Tibial nerve (tissue), 4 donors: ENCODE data around the gene FRY. TPM values are rescaled to one million over a fixed set of nuclear protein-coding genes. Genes with fewer than 3 reads are reported as not detected.

Source experiments
- DNase-seq, 2 donors: peaks; one replicate each; pipeline ENCODE4 v3.0.0-alpha.2; 2019; ENCODE audit warnings: low spot score in 2 of 2
- H3K27ac ChIP-seq, 4 donors: fragments of 200-600 bp; sonication (generic) in 3 of 4; one replicate each; pipeline ENCODE4 v1.5.1; 2017 to 2019; ENCODE audit warnings: mild to moderate bottlenecking in 1 of 4
- H3K27me3 ChIP-seq, 2 donors: fragments of 200-600 bp; sonication (generic) in 1 of 2; one replicate each; pipeline versions ENCODE4 v1.5.1 to v1.6.0; 2017 to 2019
- H3K36me3 ChIP-seq, 3 donors: fragments of 200-600 bp; sonication (generic); one replicate each; pipeline ENCODE4 v1.5.1; 2018 to 2019
- H3K4me1 ChIP-seq, 4 donors: fragments of 200-600 bp; sonication (generic) in 3 of 4; one replicate each; pipeline ENCODE4 v1.5.1; 2017 to 2019
- H3K4me3 ChIP-seq, 4 donors: fragments of 200-600 bp; sonication (generic) in 3 of 4; one replicate each; pipeline ENCODE4 v1.5.1; 2017 to 2019; ENCODE audit warnings: mild to moderate bottlenecking in 1 of 4, moderate library complexity in 1 of 4
- H3K9me3 ChIP-seq, 4 donors: fragments of 200-600 bp; sonication (generic) in 3 of 4; one replicate each; pipeline ENCODE4 v1.5.1; 2017 to 2019
- CTCF ChIP-seq, 5 experiments: fragments of 200-600 bp in 3 of 5; fragments of 450-650 bp in 2 of 5; sonication (generic) in 3 of 5; IDR thresholded peaks; one replicate each; pipeline ENCODE4 v1.5.1; 2016 to 2019; ENCODE audit warnings: antibody characterized with exemption in 5 of 5, mild to moderate bottlenecking in 3 of 5, moderate library complexity in 2 of 5
- EP300 ChIP-seq, 2 donors: sonication (generic); formaldehyde crosslinking; IDR thresholded peaks; one replicate each; pipeline ENCODE4 v1.6.1; 2017; ENCODE audit warnings: antibody characterized with exemption in 2 of 2, mild to moderate bottlenecking in 1 of 2
- POLR2A ChIP-seq, 2 donors: fragments of 450-650 bp; IDR thresholded peaks; one replicate each; pipeline ENCODE4 v1.6.1; 2017; ENCODE audit warnings: antibody characterized with exemption in 2 of 2, mild to moderate bottlenecking in 2 of 2, moderate library complexity in 2 of 2
- WGBS, 2 donors: methylation state at CpG; one replicate each; pipeline ENCODE4 v1.1.5; 2018; 5-methylcytosine and 5-hydroxymethylcytosine counted together
- total RNA-seq, 4 donors: library from RNA; depleted of rRNA; stranded (reverse); fragments of >200 nt; gene quantifications; one replicate each; pipeline ENCODE4 v1.1.0, GENCODE V29; 2016

FRY gene
- total RNA-seq, 4 donors from 2014 or later, result 48.9 to 94.6 (median 75.8) TPM

GRCh38 chr13:32255724-32256109 is 224.1 kb downstream of the FRY start:
- peaks cover 0 to 2% (median 0%) of the 10 kb centered on the region in 3 donors for H3K36me3 ChIP-seq
- DNase-seq, result no peak
- H3K9me3 ChIP-seq, result no peaks in the 10 kb centered on the region
- H3K27ac ChIP-seq, result peak overlapping the region in 3 of 4 donors; percentile 63 to 71 (median 69)
- no peaks in the 10 kb centered on the region for H3K27me3 ChIP-seq
- peaks cover 0 to 5% (median 2%) of the 10 kb centered on the region in 4 donors for H3K4me1 ChIP-seq
- no peak for TF ChIP-seq POLR2A (IDR thresholded peaks at IDR 0.05)
- TF ChIP-seq EP300 (IDR thresholded peaks at IDR 0.05), result peak in 1 of 2 donors; percentile 33
- 51 to 60% methylated on average over 6 of the region's 6 CpGs for WGBS, 2 donors
- peak overlapping the region in 1 of 4 donors; percentile 33 for H3K4me3 ChIP-seq

GRCh38 chr13:32256243-32256642 is 224.7 kb downstream of the FRY start:
- H3K27ac ChIP-seq, result peak overlapping the region in 2 of 4 donors; percentile 69 to 71
- peaks cover 0 to 11% (median 4%) of the 10 kb centered on the region in 4 donors for H3K4me1 ChIP-seq
- no peak for DNase-seq
- WGBS, 2 donors, result 63 to 88% methylated on average over 4 of the region's 4 CpGs
- H3K36me3 ChIP-seq, result no peaks in the 10 kb centered on the region
- no peaks in the 10 kb centered on the region for H3K9me3 ChIP-seq
- TF ChIP-seq EP300 (IDR thresholded peaks at IDR 0.05) (no peak), CTCF (IDR thresholded peaks at IDR 0.05) (no peak), POLR2A (IDR thresholded peaks at IDR 0.05) (no peak)
- H3K4me3 ChIP-seq, result peak overlapping the region in 1 of 4 donors; percentile 33
- H3K27me3 ChIP-seq, result no peaks in the 10 kb centered on the region

- Histone ChIP-seq H3K9me3 (no peaks in the 10 kb centered on the region), H3K4me3 (no peak overlapping the region), H3K4me1 (peaks cover 0 to 25% (median 6%) of the 10 kb centered on the region in 4 donors), H3K36me3 (no peaks in the 10 kb centered on the region), H3K27me3 (no peaks in the 10 kb centered on the region), H3K27ac (no peak overlapping the region)
- TF ChIP-seq POLR2A (IDR thresholded peaks at IDR 0.05) (no peak), EP300 (IDR thresholded peaks at IDR 0.05) (no peak)
- DNase-seq, result no peak
These were observed 226.1 kb downstream of the FRY start for GRCh38 chr13:32257649-32258048.

- no peaks in the 10 kb centered on the region for H3K9me3 ChIP-seq
- H3K27me3 ChIP-seq, result no peaks in the 10 kb centered on the region
- H3K27ac ChIP-seq, result peak overlapping the region in 1 of 4 donors; percentile 51
- no peak for DNase-seq
- 92 to 100% methylated on average over 1 of the region's 1 CpG for WGBS, 2 donors
- no peaks in the 10 kb centered on the region for H3K36me3 ChIP-seq
- peaks cover 0 to 35% (median 9%) of the 10 kb centered on the region in 4 donors for H3K4me1 ChIP-seq
- TF ChIP-seq EP300 (IDR thresholded peaks at IDR 0.05), result no peak
- H3K4me3 ChIP-seq, result no peak overlapping the region
These were observed 227.5 kb downstream of the FRY start for GRCh38 chr13:32259116-32259515.

- 32 to 40% methylated on average over 9 of the region's 9 CpGs for WGBS, 2 donors
- peaks cover 0 to 12% (median 0%) of the 10 kb centered on the region in 3 donors for H3K36me3 ChIP-seq
- no peaks in the 10 kb centered on the region for H3K9me3 ChIP-seq
- DNase-seq, result peak; percentile 24 to 55
- TF ChIP-seq EP300 (IDR thresholded peaks at IDR 0.05) (peak in 1 of 2 donors; percentile 39), CTCF (IDR thresholded peaks at IDR 0.05) (no peak)
- peak overlapping the region in 3 of 4 donors; percentile 10 to 78 (median 74) for H3K27ac ChIP-seq
- H3K27me3 ChIP-seq, result no peaks in the 10 kb centered on the region
- H3K4me3 ChIP-seq, result no peak overlapping the region
- peaks cover 0 to 47% (median 12%) of the 10 kb centered on the region in 4 donors for H3K4me1 ChIP-seq
These were observed 230.0 kb downstream of the FRY start for GRCh38 chr13:32261567-32261966.

- 37 to 38% methylated on average over 3 of the region's 3 CpGs for WGBS, 2 donors
- peak overlapping the region in 3 of 4 donors; percentile 10 to 78 (median 74) for H3K27ac ChIP-seq
- H3K4me3 ChIP-seq, result no peak overlapping the region
These were observed 230.6 kb downstream of the FRY start for GRCh38 chr13:32262165-32262564.

More at GRCh38 chr13:32262165-32262564, 230.6 kb downstream of the FRY start:
- TF ChIP-seq CTCF (IDR thresholded peaks at IDR 0.05), result no peak
- no peak for TF ChIP-seq POLR2A (IDR thresholded peaks at IDR 0.05)
- TF ChIP-seq EP300 (IDR thresholded peaks at IDR 0.05), result no peak
- Histone ChIP-seq H3K27me3 (no peaks in the 10 kb centered on the region), H3K36me3 (peaks cover 0 to 18% (median 0%) of the 10 kb centered on the region in 3 donors), H3K4me1 (peaks cover 0 to 47% (median 12%) of the 10 kb centered on the region in 4 donors), H3K9me3 (no peaks in the 10 kb centered on the region)
- DNase-seq, result no peak
